SIG-M5 treated with dmso at 0.1 percent for 504 hours (cell line): Measurements from ENCODE around the gene MRPS2.

Experiments
- DNase-seq: peaks from one replicate; lab custom pipeline; 2025; ENCODE audit not compliant: unreplicated experiment; lab: John Stamatoyannopoulos, UW

Gene MRPS2

DNA sequence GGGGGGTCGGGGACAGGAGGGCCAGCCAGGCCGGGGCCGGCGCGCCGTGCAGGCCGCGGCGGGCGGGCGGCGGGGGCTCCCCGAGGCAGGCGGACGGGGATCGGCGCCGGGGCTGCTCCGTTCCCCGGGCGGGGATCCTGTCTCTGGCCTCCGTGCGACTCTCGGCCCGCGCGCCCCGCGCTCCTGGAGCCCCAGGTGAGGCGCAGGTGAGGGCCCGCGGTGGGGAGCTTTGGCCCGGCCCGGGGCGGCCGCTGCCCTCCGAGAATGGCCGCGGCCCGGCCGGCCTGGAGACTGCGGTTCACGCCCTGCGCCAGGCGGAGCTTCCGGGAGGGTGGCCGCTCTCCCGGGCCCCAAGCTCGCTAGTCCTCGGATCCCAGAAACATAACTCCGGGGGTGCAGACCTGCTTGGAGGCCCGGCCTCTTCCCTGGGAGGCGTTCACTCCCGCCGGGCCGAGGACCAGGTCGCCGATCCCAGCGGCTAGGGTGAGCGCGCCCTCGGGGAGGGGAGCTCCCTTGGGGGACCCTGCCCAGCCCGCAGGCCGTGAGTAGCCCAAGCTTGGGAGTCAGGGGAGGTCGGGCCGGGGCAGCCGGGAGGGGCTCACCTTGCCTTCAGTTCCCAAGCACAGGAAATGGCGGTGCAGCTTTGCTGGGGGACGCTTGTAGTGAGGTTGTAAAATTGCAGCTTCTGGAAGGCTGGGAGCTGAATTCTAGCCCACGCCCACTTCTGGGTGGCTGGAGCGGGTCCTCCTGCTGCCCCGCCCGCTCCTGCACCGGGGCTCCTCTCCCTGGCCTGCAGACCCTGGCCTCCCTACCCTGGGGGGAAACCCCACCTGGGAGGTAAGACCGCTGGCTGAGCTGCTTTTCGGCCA is 20.2 kb upstream of the MRPS2 start:
- no peak for DNase-seq

- no peak for DNase-seq
Measured at GRCh38 chr9:135480940-135481310, 19.6 kb upstream of the MRPS2 start.

DNA sequence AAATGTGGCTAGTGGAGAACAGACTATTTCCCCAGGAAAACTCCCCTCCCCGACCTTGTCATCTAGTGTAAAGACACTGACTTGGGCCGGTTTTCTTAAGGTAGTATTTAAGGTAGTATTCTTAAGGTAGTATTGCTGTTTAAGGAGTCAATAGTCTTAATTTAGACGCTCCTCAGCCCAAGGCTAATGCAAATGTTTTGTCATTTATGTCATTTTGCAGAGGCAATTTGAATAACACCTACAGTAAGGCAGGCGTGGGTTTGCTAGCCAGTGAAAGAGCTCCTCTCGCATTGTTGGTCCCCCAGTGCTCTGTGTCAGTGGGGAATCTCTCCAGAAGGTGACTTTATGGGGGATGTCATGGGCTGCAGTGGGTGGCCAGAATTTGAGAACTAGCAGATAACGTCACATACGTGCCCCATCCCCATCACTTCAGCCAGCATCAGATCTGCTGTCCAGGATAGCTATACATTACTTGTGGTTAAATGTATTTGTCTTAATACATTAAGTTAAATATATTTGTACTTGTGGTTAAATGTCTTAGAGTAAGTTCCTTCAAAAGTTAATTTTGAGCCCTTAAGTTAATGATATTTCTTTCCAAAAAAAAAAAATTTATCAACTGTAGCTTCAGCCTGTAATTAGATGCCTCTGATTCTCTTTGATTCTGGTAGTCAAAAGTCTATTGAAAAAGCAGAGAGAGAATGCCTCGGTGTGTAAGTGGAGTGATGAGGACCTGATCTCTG is 18.3 kb upstream of the MRPS2 start:
- DNase-seq = no peak

DNA sequence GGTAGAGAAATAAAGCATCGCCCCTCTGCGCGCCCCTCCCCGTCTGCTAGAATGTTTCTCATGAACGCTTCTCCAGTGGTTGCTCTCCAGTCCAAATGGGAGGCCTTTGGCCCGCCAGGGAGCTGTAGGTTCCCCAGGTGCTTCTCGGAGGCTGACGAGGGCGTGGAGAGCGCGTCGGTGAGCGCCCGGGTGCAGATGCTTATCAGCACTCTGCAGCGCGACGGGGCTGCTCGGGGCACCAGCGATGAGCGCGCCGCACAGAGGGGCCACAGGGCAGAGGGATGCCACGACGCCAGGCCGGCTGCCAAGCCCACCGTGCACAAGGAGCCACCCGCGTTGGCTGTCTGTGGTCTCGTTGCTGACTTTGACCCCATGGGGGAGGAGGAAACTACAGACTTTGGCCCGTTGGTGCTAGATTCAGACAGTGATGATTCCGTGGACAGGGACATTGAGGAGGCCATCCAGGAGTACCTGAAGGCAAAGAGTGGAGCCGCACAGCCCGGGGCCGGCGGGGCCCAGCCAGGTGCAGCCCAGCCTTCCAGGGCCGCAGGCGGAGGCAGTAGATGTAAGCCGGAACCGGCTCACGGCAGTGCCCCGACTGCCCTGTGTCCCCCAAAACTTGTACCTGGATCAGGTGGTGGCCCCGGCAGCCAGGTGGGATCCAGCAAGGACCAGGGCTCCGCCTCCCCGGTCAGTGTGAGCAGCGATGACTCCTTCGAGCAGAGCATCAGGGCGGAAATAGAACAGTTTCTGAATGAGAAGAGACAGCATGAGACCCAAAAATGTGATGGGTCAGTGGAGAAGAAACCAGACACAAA is 15.8 kb upstream of the MRPS2 start:
- no peak for DNase-seq

GRCh38 chr9:135485385-135485784 is 15.1 kb upstream of the MRPS2 start:
- DNase-seq = no peak

DNA sequence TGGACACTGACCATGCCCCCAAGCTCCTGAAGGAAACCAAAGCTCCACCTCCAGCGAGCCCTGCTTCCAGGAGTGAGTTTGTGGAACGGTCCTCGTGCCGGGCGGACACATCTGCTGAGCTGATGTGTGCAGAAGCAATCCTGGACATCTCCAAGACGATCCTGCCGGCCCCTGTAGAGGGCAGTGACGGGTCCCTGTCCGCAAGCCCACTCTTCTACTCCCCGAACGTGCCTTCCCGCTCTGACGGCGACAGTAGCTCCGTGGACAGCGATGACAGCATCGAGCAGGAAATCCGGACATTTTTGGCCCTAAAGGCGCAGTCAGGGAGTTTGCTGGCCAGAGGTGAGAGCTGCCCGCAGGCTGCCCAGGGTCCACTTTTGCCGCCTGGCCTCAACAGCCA is 14.7 kb upstream of the MRPS2 start:
- DNase-seq = no peak

GRCh38 chr9:135486267-135487065 is 14.0 kb upstream of the MRPS2 start:
- no peak for DNase-seq

DNA sequence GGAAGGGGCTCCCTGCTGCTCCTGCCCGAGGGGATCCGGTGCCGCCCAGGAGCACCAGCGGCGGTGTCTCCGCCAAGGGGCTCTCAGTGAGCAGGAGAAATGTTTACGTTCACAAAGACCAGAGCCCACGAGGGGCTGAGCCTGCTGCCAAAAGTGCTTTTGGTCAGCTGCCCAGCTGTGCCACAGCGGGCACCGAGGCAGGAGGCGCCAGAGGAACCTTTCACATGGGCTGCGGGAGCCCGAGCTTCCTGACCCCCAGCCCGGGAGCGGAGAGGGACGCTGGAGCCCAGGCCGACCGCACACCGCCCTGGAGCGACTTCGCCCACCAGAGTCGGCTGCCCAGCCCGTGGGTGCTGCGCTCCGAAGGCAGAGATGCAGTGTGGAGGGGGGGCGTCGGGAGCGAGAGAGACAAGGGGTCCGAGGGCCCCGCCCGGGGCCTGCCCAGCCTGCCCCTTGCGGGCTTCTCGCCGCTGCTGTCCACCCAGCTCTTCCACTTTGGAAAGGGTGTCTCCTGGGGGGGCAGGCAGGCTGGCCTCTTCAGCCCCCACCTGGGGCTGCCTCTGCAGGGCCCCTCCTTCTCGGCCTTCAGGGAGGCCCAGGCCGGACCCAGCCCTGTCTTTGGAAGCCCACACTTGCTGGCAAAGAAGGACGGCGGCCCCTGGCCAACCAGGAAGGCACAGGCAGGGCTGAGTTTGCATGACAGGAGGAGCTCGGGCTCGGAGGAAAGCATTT is 13.0 kb upstream of the MRPS2 start:
- no peak for DNase-seq

GRCh38 chr9:135488013-135488330 is 12.5 kb upstream of the MRPS2 start:
- no peak for DNase-seq

- DNase-seq = no peak
Measured at GRCh38 chr9:135488527-135488926, 12.0 kb upstream of the MRPS2 start.

- no peak for DNase-seq
Measured at GRCh38 chr9:135489188-135489906, 11.1 kb upstream of the MRPS2 start.

DNA sequence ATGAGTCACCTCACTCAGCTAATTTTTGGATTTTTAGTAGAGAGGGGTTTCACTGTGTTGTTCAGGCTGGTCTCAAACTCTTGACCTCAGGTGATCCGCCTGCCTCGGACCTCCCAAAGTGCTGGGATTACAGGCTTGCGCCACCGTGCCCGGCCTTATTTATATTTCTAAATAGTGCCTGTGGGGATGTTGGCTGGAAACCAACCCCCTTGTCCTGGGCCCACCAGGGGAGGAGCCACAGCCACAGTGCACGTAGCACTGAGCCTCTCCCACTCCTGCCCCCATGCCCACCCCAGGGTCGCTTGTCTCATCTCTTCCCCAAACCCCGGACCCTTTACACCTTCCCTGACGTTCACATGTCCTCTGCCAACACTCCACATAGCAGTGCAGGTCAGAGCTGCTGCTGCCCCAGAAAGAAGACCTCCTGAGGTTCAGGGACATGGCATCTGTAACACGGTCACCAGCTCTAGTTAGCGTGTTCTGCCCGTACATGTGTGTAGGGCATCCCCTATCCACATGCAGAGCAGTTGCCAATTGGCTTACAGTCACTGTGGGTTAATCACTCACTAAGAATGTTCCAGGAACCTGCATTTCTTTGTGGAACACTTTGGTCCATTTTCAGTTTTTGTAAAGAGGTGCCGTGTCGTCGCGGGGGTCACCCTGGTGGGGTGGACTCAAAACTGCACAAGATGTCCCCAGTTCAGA is 10.2 kb upstream of the MRPS2 start:
- no peak for DNase-seq

- no peak for DNase-seq
Measured at GRCh38 chr9:135490980-135491464, 9.5 kb upstream of the MRPS2 start.

DNA sequence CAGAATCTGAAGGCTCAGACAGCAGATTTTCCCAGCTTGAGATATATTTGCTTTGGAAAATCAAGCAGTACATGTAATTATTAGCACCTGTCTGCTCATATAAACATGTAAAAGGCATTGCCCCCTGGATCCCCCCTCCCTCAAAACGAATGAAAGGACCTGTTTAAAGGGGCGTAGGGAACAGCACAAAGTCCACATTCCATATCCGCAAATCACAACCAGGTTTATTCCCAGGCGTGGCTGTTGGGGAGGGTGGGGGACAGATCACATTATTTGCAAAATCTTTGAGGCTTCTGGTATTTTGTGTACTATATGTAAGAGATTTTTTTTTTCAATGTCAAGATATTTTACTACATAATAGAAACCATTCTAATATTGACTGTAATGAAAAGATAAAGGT is 8.7 kb upstream of the MRPS2 start:
- DNase-seq = no peak

DNA sequence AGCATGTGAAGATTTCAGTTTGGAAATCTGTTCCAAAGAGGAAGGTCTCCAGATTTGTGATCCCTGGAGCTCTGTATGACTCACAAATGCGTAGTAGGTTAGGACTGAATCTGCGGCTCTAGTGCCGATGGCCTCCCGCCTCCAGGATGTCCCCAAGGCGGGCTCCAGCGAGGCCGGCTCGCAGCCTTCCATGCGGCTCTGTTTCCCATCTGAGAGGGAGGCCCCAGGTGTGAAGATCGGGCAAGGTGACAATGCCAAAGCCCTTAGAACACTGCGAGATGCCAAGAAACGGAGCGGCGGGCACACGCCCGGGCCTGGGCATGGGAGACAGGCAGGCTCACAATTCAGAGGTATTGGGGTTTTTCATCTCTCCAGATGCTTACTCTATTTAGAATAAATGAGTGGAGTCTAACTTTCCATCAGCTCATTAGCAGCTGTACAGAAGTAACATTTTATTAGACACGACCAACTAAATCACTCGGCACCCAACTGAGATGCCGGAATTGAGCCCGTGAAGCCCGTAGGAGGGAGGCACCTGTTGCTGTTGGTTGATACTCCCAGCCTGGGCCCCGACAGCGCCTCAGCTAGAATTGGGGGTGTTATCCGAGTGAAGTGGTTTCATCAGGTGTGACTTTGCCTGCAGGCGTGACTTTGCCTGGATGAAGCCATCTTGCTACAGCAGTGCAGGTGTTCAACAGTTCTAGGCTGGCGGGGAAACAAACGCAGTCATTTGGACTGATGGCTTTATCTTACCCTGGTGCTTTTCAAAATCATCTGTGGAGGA is 7.4 kb upstream of the MRPS2 start:
- no peak for DNase-seq

DNA sequence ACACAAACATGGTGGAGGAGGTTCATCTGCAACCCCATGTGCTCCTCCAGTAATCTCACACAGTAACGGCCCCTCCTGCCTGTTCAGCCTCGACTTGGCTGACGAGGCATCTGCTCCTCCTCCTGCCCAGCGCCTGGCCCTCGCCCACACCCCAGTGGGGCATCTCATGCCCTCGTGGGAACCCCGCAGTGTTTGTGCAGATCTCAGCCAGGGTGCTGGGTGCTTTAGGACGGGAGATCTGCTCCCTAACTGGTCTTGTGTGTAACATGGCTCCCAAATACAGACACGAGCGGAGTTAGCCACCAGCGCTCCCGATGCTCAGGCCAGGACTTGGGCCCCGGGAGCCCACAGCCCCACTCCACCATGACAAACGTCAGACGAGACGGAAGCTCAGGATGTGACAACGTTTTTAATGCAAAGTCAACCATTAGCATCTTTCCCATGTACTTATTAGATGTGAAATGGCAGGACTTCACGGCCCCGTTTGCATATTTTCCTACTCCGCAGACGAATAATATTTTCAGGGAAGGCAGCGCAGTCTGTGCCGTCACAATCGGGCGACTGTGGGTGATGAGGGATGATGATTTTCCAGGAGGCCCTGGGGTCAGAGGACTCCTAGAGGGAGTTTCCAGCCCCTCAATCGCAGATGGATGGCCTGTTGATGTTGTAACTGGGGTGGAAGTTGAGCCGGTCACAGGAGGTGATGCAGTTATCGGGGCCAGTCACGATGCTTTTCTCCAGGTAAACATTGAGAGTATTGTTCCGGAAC is 5.5 kb upstream of the MRPS2 start:
- DNase-seq = no peak

DNA sequence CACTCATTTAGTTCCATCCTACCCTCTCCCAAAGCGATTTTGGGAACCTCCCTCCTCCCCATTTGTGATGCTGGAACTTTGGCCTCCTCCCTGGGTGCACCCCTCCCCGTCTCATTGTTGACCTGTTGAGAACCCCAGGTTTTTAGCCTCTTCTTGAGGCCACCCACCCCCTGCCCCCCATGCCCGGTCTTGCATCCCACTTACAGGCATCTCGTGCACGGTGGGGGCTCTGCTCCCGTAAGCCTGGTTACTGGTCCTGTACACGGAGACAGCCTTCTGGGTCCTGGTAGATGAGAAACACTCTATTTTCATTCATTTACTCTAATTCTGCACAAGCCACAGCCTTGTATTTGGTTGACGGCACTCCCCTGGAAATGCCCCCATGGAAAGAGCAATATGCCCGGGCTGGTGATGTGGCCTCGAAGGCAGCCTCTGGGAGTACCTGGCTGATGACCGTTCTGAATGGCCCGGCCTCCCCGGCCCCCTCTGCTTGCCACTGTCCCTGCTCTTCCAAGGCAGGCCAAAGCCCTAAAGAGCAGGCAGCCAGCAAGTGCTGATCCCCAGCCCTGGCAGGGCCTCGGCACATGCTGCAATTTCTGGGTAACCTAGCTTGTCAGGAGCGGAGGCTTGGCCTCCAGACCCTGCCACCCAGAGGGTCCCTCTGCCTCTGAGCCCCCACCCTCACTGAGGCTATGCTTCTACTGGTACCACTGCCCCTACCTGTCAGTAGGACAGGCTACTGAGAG is 1.9 kb upstream of the MRPS2 start:
- no peak for DNase-seq
